Stomach (tissue), 4 donors: Measurements from ENCODE around the gene TBX21.

Experiments
- CTCF ChIP-seq, 7 experiments: fragments of 450-650 bp in 4 of 7; fragments of 200-600 bp in 3 of 7; sonication (generic) in 3 of 7; IDR thresholded peaks; one replicate each; pipeline ENCODE4 v1.5.1; 2016 to 2019; ENCODE audit warnings: antibody characterized with exemption in 7 of 7, control low read depth in 2 of 7, mild to moderate bottlenecking in 1 of 7
- EP300 ChIP-seq: sonication (generic); formaldehyde crosslinking; IDR thresholded peaks from one replicate; pipeline ENCODE4 v1.6.1; 2017; ENCODE audit warnings: antibody characterized with exemption
- POLR2A ChIP-seq, 4 donors: fragments of 450-650 bp; IDR thresholded peaks; one replicate each; pipeline ENCODE4 v1.6.1; 2016; ENCODE audit warnings: antibody characterized with exemption in 4 of 4, control low read depth in 2 of 4, mild to moderate bottlenecking in 1 of 4, moderate library complexity in 1 of 4

GRCh38 chr17:47704736-47705135 lies 28.3 kb upstream of the TBX21 start:
- TF ChIP-seq POLR2A (IDR thresholded peaks at IDR 0.05) (no peak), CTCF (IDR thresholded peaks at IDR 0.05) (no peak), EP300 (no peak)
